ENCODE measurements around the gene CALR.
"Not testable (repeated sequence)": the region's sequence is repeated elsewhere in the genome, so short reads cannot be mapped to it uniquely, and the experiment has no call there.

Gene CALR

DNA sequence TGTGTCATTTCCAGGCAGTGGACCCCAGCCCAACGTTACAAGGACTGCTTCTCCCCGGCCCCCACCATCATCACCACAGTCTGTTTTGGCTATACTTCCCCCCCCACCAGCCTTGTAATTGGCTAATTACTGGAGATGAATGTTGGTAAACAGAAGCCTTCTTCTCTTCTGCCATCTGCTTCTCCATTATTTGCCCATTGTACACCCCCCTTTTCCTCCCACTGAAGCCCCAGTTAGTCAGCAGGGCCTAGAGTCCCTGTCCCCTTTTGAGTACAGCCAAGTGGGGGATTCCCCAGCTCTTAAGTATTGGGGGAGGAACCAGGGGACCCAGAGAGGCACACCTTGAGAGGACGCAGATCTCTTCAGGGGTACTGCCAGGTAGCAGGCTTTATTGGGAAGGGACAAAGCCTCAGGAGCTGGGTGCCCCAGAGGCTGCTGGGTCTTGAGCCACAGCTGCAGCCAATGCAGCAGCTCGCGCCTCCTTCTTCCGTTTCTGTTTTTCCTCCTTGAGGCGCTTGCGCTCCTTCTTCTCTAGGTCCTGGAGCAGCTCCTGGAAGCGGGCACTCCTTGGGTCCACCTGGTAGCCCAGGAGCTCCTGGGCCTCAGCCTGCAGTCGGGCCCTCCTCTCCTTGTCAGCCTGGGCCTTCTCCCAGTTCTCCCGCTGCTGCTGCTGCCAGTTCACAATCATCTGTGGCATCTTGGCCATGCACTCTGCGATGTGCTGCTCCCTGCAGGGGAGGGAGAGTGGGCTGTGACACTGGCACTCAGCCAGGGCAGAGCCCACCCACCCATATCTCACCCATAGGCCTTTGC is 15.6 kb downstream of the CALR start:
- DNase-seq: no peak

DNA sequence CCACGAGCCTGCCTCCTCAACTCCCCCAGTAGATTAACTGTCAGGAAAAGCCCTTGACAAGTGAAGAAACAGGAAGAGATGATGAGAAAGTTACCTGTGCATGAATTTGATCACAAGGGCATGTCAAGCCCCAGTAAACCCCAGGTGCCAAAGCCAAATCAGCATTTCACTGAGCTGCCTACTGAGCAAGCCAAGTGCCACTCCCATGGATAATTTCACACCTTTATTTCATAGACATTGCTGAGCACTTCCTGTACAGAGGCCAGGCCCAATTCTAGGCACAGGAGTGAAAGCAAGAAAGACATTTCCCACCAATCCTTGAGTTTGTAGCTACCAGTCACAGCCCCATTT is 16.2 kb downstream of the CALR start:
- DNase-seq: peak; percentile 44

DNA sequence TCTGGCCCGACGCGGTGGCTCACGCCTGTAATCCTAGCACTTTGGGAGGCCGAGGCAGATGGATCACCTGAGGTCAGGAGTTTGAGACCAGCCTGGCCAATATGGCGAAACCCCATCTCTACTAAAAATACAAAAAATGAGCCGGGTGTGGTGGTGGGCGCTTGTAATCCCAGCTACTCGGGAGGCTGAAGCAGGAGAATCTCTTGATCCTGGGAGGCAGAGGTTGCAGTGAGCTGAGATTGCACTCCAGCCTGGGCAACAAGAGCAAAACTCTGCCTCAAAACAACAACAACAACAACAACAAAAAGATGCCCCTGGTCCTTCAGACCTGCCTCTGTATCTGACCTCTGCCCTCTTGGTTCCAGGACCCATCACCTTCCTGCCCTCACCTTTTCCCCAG is 17.2 kb downstream of the CALR start:
- not testable (repeated sequence) for DNase-seq

DNA sequence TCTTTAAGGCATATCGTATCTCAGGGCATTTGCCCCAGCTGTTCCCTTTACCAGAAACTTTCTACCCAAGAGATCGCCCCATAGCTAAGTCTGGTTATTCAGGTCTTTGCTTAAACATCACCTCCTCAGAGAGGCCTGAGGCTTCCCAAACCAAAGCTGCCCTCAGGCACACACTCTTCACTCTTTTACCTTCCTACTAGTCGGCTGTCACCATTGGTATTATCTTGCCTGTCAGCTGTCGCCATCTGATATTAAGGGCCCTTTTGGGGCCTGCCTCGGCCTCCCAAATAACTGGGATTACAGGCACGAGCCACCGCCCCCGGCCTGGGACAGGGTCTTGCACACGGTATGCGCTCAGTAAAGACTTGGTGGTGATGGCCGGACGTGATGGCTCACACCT is 17.6 kb downstream of the CALR start:
- DNase-seq: no peak

DNA sequence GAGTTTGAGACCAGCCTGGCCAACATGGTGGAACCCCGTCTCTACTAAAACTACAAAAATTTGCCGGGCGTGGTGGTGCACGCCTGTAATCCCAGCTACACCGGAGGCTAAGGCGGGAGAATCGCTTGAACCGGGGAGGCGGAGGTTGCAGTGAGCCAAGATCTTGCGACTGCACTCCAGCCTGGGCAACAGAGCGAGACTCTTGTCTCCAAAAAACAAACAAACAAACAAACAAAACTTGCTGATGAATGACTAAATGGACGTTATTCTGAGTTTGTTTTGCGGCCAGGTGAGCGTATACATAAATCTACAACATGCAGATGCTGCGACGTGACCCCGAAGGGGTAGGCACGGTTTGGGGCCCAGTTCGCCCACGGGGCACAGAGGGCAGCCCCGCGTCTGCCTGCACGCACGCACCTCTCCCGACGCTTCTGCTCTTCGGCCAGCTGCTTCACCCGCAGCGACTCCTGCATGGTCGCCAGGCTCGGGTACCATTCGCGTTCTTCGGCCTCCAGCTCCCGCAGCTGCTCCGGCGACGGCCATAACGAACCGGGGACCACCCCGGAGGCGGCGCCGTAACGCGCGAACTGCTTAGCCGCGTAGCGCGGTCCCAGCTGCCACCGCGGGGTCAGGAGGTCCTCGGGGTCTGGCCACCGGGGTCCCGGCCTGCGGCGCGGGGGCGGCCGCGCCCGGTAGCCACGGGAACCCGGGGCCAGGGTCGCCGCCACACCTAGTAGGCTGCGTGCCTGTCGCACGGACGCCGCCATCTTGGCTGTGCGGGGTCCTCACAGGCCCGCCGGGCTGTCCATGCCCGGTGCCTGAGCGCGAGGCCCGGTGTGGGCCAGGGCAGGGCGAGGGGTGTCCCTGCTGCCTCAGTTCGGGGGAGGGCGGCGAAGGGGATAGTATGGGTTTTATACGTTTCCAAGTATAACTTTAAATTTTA is 18.3 kb downstream of the CALR start, which contains the start of gene GADD45GIP1:
GADD45GIP1 (minus strand) TSS at position 778 of the 943 bp plus-strand sequence; CDS start at position 767, 11 bp downstream.
- DNase-seq: peak; percentile 90

DNA sequence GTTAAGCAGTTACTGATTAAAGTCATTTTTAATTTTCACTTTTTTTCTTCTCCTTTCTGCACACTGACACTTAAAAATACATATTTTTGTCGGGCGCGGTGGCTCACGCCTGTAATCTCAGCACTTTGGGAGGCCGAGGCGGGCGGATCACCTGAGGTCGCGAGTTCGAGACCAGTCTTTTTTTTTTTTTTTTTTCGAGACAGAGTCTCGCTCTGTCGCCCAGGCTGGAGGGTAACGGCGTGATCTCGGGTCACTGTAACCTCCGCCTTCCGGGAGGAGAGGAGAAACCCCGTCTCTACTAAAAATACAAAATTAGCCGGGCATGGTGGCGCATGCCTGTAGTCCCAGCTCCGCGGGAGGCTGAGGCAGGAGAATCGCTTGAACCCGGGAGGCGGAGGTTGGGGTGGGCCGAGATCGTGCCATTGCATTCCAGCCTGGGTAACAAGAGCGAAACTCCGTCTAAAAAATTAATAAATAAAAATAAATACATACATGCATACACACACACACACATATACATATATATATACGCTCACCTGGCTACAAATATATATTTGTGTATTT is 19.1 kb downstream of the CALR start:
- DNase-seq: not testable (repeated sequence)

DNA sequence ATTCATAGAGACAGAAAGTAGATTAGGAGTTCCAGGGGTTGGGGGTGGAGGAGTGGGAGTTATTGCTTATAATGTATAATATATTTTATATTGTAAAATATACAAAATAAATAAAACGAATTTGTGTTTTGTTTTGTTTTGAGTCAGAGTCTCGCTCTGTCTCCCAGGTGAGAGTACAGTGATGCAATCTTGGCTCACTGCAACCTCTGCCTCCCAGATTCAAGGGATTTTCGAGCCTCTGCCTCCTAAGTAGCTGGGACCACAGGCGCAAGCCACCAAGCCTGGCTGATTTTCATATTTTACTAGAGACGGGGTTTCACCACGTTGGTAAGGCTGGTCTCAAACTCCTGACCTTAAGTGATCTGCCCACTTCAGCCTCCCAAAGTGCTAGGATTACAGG is 21.1 kb downstream of the CALR start:
- DNase-seq: no peak

DNA sequence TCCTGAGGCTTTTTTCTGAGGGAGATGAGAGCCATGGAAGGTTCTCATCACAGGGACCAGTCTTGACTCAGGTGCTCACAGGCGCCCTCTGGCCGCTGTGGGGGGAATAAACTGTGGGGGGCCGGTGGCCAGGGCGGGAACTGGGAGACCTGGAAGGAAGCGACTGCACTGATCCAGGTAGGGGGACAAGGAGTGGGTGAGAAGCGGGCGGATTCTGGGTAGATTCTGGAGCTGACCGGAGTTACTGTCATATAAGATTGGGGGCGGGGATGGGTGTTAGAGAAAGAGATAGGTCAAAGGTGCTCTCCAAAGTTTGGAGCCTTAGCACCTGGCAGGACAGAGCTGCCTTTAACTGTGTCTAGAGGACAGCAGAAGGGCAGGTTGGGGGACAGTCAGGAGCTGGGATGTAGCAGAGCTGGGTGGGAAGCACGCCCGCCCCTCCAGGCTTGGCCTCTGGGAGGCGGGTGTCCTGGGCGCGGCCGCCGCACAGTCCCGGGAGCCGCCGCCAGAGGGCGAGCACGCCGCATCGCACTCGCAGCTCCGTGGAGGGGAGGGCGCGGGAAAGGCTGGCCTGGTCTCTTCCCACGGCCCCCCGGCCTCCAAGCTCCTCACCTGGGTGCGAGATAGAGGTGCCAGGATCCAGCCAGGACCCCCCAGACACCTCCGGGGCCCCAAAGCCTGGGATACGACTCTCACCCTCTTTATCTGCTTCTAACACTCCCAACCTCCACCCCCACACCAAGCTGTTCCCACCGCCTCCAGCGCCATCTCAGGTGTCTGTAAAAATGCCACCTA is 26.8 kb downstream of the CALR start:
- DNase-seq: peak; percentile 81

DNA sequence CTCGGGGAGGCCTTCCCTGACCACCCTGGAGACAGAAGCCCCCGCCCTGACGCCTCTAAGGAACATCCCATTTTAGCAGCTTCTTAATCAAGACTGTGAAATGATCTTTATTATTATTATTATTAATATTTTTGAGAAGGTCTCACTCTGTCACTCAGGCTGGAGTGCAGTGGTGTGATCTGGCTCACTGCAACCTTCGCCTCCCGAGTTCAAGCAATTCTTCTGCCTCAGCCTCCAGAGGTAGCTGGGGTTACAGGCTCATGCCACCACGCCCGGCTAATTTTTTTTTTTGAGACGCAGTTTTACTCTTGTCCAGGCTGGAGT is 27.4 kb downstream of the CALR start:
- no peak for DNase-seq

DNA sequence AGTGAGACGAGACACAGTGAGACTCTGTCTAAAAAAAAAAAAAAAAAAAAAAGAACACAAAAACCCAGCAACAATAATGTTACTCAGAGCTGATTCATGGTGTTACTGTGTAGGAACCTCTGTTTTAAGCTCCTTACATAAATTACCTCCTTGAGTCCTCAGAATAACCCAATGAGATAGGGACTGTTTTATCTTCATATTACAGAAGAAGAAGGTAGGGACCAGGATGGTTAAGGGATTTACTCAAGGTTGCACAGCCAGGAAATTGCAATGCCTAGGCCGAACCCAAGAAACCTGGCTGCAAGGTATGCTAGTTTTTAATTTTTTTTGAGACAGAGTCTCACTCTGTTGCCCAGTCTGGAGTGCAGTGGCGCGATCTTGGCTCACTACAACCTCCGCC is 29.5 kb downstream of the CALR start:
- no peak for DNase-seq

DNA sequence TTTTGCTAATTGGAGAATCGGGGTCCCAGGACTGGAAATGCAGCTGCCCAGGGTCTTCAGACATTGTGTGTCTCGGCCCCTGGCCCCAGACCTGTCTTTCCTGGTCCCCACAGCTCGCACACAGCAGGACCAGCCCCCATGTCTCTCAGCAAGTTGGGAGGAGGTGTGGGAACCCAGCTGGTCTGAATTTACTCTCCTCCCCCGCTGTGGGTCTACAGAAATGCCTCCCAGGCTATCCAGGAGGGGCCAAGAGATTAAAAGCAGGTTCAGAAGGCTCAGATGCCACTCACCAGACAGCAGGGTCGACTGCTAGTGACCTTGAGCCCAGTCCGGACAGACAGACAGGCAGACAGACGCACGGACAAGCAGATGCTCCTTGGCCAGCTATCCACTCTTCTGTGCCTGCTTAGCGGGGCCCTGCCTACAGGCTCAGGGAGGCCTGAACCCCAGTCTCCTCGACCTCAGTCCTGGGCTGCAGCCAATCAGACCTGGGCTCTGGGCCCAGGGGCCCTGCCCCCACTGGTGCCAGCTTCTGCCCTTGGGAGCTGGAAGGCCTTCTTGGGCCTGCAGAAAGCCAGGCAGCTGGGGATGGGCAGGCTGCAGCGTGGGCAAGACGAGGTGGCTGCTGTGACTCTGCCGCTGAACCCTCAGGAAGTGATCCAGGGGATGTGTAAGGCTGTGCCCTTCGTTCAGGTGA is 31.0 kb downstream of the CALR start, which contains the start of gene DAND5:
DAND5 (plus strand) TSS at position 285 of the 697 bp plus-strand sequence; CDS start at position 370, 85 bp downstream.
- peak; percentile 60 for DNase-seq

DNA sequence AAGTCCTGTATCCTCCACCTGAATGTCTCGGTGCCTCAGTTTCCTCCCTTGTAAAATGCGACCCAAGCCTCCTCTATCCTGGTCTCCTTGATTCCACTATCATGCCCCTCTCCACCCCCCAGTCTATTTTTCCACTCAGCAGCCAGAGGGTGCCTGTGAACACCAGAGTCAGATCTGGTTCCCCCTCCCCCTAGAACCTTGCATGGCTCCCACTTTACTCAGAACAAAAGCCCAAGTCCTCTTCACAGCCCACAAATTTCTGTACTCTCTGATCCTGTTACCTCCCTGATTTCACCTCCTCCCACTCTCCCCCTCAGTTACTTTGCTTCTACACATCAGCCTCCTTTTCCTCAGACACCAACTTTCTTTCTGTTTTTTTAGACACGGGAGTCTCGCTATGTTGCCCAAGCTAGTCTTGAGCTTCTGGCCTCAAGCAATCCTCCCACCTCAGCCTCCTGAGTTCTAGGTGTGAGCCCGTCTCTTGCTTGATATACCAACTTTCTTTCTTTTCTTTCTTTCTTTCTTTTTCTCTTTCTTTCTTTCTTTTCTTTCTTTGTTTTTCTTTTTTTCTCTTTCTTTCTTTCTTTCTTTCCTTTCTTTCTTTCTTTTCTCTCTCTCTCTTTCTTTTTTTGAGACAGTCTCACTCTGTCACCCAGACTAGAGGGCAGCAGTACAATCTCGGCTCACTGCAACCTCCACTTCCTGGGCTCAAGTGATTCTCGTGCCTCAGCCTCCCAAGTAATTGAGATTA is 31.8 kb downstream of the CALR start:
- no peak for DNase-seq

DNA sequence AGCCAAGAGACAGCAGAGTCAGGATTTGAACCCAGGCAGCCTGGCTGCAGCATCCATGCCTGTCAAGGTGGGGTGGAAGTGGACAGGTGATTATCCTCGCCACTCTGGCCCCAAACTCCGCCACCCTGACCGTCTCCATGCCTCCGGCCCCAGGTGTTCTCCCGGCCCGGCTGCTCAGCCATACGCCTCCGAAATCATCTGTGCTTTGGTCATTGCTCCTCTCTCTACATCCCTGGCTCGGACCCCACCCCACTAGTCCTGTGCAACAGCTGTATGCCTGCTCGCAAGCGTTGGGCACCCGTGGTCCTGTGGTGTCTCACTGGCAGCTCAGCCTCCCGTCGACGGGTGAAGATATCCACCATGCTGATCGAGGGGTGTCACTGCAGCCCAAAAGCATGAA is 34.8 kb downstream of the CALR start:
- no peak for DNase-seq

DNA sequence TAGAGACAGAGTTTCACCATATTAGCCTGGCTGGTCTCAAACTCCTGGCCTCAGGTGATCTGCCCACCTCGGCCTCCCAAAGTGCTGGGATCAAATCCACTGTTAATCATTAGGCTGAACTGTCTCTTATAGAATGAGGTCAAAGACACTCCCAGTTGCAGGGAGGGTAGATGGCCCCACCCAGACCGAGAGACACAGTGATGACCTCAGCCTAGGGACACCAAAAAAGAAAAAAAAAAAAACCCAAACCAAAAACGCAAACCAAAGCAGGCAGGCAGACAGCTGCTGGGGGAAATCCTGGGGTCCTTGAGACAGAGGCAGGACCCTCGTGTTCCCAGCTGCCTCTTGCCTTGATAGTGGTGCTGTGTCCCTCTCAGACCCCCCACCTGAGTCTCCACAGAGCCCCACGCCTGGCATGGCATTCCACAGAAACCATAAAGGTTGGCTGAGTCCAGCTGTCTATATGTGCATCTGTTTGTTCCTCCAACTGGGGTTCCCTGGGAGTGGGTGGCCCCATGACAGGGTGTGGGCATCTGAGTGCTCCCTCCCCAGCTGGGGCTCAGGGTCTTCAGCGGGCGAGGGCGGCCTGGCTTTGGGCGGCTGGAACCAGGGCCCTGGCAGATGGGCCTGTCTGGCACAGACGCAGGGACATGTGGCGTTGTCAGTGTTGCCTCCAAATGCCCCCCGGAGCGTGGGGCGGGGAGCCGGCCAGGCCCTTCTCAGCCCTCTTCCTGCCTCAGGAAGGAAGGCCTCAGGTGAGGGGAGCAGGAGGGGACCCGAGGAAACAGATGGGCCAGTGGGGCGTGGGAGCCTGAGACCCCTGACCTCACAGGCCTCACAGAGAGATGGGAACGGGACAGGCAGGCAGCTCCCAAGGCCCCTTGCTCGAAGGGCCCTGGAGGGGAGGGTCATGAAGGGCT is 36.2 kb downstream of the CALR start:
- peak; percentile 53 for DNase-seq

DNA sequence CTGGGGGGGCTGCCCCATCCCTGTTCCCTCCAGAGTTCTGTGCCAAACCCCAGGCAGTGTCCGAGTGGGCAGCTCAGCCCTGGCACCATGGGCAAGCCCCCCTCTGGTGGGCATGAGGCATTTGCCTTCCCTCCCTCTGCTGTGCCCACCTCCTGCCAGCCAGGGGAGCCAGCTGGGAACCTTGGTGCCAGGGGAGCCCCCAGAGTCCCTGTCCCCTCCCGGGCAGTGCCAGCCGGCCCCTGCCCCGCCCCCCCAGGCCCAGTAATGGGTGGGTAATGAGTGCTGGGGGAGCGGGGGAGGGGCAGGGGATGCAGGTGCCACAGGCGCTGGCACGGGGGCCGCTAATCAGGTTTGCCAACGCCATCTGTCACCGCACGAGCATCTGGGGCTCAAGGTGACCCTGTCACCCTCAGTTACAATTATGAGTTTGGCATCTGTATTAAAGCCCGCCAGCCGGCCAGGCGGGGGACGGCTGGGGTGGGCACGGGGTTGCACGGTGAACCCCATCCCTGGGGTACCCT is 36.9 kb downstream of the CALR start:
- DNase-seq: no peak

DNA sequence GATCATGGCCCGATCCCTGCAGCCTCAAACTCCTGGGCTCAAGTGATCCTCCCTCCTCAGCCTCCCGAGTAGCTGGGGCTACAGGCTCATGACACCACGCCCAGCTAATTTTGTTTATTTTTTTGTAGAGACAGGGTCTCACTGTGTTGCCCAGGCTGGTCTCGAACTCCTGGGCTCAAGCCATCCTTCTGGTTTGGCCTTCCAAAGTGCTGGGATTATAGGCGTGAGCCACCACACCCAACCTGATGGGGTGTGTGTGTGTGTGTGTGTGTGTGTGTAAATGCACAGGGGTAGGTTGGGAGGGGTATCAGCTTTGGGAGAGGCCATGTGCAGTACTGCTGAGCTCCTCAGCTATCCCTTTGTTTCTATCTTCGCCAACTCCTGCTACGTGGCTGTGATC is 37.7 kb downstream of the CALR start:
- not testable (repeated sequence) for DNase-seq

DNA sequence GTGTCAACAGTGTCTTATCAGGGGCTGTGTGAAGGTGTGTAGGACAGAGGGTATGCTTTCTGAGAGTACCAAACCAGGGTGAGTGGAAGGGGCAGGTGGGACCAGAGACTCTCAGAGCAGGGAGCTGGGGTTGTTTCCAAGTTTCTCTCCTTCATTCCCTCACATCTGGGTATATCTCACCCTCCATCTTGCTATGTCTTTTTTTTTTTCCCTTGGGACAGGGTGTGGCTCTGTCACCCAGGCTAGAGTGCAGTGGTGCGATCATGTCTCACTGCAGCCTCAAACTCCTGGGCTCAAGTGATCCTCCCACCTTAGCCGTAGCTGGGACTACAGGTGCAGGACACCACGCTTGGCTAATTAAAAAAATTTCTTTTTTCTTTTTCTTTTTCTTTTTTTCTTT is 41.6 kb downstream of the CALR start:
- DNase-seq: no peak

DNA sequence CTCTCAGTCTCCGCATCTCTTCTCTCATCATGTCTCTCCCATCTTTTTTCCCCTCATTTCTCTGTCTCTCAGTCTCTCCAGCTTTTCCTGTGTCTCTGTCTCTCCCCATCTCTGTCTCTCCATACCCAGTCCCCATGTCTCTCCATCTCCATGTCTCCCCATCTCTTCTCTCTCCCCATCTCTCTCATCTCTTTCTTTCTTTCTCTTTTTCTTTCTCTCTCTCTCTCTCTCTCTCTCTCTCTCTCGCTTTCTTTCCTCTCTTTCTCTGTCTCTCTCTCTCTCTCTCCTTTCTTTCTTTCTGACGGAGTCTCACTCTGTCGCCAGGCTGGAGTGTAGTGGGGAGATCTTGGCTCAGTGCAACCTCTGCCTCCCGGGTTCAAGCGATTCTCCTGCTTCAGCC is 44.2 kb downstream of the CALR start:
- no peak for DNase-seq

DNA sequence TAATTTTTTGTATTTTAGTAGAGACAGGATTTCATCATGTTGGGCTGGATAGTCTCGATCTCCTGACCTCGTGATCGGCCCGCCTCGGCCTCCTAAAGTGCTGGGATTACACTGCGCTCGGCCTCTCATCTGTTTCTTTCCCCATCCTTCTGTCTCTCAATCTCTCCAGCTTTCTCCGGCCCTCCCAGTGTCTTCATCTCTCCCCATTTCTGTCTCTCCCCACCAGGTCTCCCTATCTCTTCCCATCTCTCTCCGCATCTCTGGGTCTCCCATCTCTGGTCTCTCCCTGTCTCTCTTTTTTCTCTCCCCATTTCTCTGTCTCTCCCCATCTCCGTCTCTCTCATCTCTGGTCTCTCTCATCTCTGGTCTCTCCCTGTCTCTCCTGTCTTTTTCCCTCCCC is 44.7 kb downstream of the CALR start:
- no peak for DNase-seq

All from RPMI8226 (cell line).